Measurements from ENCODE around the gene CDK8.

DNA sequence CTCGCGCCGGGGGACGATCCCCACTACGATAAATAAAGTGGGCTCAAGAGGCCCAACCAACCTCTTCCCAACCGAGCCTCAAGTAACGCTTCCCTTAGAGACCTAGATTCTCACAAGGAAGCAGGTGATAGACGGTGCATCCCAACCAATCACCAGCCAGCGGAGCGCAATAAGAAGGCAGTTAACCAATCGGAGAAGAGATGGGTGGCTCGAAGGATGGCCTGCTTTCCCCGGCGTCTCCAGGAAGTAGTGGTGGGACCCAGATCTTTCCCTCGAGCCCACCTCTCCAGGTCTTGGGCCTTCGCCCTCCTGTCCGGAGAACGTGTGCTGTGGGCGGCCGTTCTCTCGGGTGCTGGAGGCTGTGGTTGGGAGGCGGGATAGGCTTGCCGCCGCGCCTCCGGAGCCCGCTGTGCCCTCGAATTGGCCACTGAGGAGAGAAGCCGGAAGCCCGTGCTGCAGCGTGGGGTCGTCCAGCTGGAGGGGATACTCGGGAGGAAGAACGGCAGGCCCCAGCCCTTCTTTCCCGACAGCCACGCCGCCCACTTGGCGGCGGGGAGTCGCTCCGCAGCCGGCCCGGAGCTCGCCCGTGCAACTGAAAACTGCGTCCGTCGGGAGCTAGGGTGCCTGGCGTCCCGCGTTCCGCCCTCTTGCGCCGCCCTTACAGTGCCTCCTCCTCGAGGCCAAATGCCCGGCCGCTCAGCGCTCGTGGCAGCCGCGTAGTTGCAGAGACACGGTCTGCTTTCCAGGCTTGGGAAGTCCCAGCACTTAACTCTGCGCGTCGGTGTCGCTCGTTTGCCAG lies 32.0 kb upstream of the CDK8 start, which contains the start of gene RNF6:
- no peak for TF ChIP-seq CTCF (conservative IDR thresholded peaks at IDR 0.05; ENCODE audit: low read depth, low read length)
- TF ChIP-seq EZH2 (IDR thresholded peaks at IDR 0.05; ENCODE audit: low read length, unreplicated experiment), result no peak

Data from PC-3 (cell line).